GM12874 (cell line): Measurements from ENCODE around the gene ZNF382.

Source experiments
- CTCF ChIP-seq: IDR thresholded peaks from 2 replicates; pipeline ENCODE4 v1.5.1; 2011; ENCODE audit warnings: low read depth, mild to moderate bottlenecking, control low read depth, low read length, moderate library complexity; ENCODE audit not compliant: insufficient read depth

ZNF382 gene

GRCh38 chr19:36577271-36577996, 27.7 kb upstream of the ZNF382 start:
- no peak for TF ChIP-seq CTCF

- no peak for TF ChIP-seq CTCF
Measured at GRCh38 chr19:36579255-36579654, 25.9 kb upstream of the ZNF382 start.

GRCh38 chr19:36604656-36605100, 435 bp upstream of the ZNF382 start:
- TF ChIP-seq CTCF: no peak

GRCh38 chr19:36605877-36606478, 865 bp downstream of the ZNF382 start:
- no peak for TF ChIP-seq CTCF

GRCh38 chr19:36627057-36627456, 21.9 kb downstream of the ZNF382 start:
- no peak for TF ChIP-seq CTCF

GRCh38 chr19:36635342-36635741, 30.2 kb downstream of the ZNF382 start:
- no peak for TF ChIP-seq CTCF

- no peak for TF ChIP-seq CTCF
Measured at GRCh38 chr19:36638862-36639510, 33.9 kb downstream of the ZNF382 start.
